BE2C (cell line): Measurements from ENCODE around the gene HHAT.
A peak's percentile ranks its signal among the peaks of the same experiment; 100 is the strongest.

Experiments
- DNase-seq: peaks from one replicate; pipeline ENCODE4 v3.0.0-alpha.2; 2020
- H3K27me3 ChIP-seq: fragments of 250-450 bp; sonication (Bioruptor Pico); 2 replicates; pipeline ENCODE4 v1.5.1; 2020; ENCODE audit warnings: mild to moderate bottlenecking
- H3K36me3 ChIP-seq: fragments of 250-450 bp; sonication (Bioruptor Pico); 2 replicates; pipeline ENCODE4 v1.5.1; 2020; ENCODE audit warnings: mild to moderate bottlenecking
- H3K4me1 ChIP-seq: fragments of 250-450 bp; sonication (Bioruptor Pico); 2 replicates; pipeline ENCODE4 v1.5.1; 2020
- H3K4me3 ChIP-seq: 2 replicates; pipeline ENCODE4 v1.5.1; 2011; ENCODE audit warnings: low read depth, low read length
- H3K9me3 ChIP-seq: fragments of 250-450 bp; sonication (Bioruptor Pico); 2 replicates; pipeline ENCODE4 v1.5.1; 2020
- CTCF ChIP-seq: IDR thresholded peaks from 2 replicates; pipeline ENCODE4 v1.5.1; 2012; ENCODE audit warnings: mild to moderate bottlenecking, low read depth, low read length

HHAT gene

GRCh38 chr1:210310562-210311153 is 18.0 kb upstream of the HHAT start:
- no peak for TF ChIP-seq CTCF
- no peaks in the 10 kb centered on the region for H3K4me1 ChIP-seq
- H3K27me3 ChIP-seq, result no peaks in the 10 kb centered on the region
- no peak for DNase-seq
- H3K36me3 ChIP-seq, result no peaks in the 10 kb centered on the region
- H3K4me3 ChIP-seq, result peak overlapping the region; percentile 71
- H3K9me3 ChIP-seq, result no peaks in the 10 kb centered on the region

GRCh38 chr1:210311726-210312493 is 16.8 kb upstream of the HHAT start:
- no peak for DNase-seq
- Histone ChIP-seq H3K4me1 (no peaks in the 10 kb centered on the region), H3K27me3 (no peaks in the 10 kb centered on the region), H3K36me3 (no peaks in the 10 kb centered on the region), H3K4me3 (peak overlapping the region; percentile 71), H3K9me3 (no peaks in the 10 kb centered on the region)
- no peak for TF ChIP-seq CTCF

GRCh38 chr1:210313046-210313595 is 15.6 kb upstream of the HHAT start:
- no peaks in the 10 kb centered on the region for H3K9me3 ChIP-seq
- no peaks in the 10 kb centered on the region for H3K4me1 ChIP-seq
- no peak overlapping the region for H3K4me3 ChIP-seq
- TF ChIP-seq CTCF, result no peak
- H3K27me3 ChIP-seq, result no peaks in the 10 kb centered on the region
- no peaks in the 10 kb centered on the region for H3K36me3 ChIP-seq
- DNase-seq, result no peak

- Histone ChIP-seq H3K9me3 (no peaks in the 10 kb centered on the region), H3K27me3 (no peaks in the 10 kb centered on the region), H3K4me3 (no peak overlapping the region), H3K4me1 (no peaks in the 10 kb centered on the region), H3K36me3 (no peaks in the 10 kb centered on the region)
- no peak for TF ChIP-seq CTCF
- DNase-seq, result no peak
Observed at GRCh38 chr1:210313921-210314320, 14.8 kb upstream of the HHAT start.

- TF ChIP-seq CTCF, result no peak
- Histone ChIP-seq H3K9me3 (no peaks in the 10 kb centered on the region), H3K4me3 (no peak overlapping the region), H3K36me3 (no peaks in the 10 kb centered on the region), H3K4me1 (no peaks in the 10 kb centered on the region), H3K27me3 (no peaks in the 10 kb centered on the region)
- no peak for DNase-seq
Observed at GRCh38 chr1:210315529-210315928, 13.2 kb upstream of the HHAT start.

- H3K4me3 ChIP-seq, result no peak overlapping the region
- H3K36me3 ChIP-seq, result no peaks in the 10 kb centered on the region
- no peaks in the 10 kb centered on the region for H3K27me3 ChIP-seq
- TF ChIP-seq CTCF, result no peak
- H3K4me1 ChIP-seq, result no peaks in the 10 kb centered on the region
- DNase-seq, result no peak
- H3K9me3 ChIP-seq, result no peaks in the 10 kb centered on the region
Observed at GRCh38 chr1:210321131-210321530, 7.6 kb upstream of the HHAT start.
